ENCODE results near the gene TYK2.

GRCh38 chr19:10379880-10380312 lies 476 bp downstream of the TYK2 start:
- TF ChIP-seq CTCF (IDR thresholded peaks at IDR 0.05) (no peak), POLR2A (IDR thresholded peaks at IDR 0.05; ENCODE audit: low read depth) (no peak)
